KG1 (cell line): ENCODE data around the gene ATP6V1C2.
A peak's percentile ranks its signal among the peaks of the same experiment; 100 is the strongest.
"Not testable (repeated sequence)": the region's sequence is repeated elsewhere in the genome, so short reads cannot be mapped to it uniquely, and the experiment has no call there.

Source experiments
- DNase-seq: peaks from one replicate; lab custom pipeline; 2025; lab: John Stamatoyannopoulos, UW

ATP6V1C2 gene

DNA sequence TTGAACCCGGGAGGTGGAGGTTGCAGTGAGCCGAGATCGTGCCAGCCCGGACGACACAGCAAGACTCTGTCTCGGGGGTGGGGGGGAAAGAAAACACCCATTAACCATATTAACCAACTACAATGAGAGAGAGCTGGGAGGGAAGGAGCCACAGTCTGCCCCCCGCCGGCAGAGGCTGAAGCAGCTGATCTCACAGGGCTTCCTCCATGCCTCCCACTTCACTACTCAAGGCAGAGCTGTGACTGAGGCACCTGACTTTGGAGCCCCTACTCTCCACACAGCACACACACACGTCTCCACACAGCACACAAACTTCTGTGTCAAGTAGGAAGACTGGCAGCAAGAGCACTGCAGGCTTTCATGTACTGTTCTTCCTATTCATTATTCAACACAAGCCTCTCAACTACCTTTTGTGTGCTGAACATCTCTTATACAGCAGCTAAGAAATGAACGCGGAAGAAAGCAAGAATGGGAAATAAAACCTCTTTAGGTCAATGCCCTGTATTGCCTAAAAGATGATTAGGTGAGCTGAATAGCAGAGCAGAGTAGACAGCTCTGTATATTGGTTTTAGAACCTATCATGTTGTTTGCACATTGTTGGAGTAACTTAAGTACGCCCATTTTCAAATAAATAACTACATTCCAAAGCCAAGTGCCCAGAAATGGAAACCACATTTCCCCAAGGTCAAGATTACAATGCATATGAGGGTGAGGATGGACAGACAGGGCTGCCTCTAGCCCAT is 65.0 kb downstream of the ATP6V1C2 start:
- DNase-seq, result no peak

DNA sequence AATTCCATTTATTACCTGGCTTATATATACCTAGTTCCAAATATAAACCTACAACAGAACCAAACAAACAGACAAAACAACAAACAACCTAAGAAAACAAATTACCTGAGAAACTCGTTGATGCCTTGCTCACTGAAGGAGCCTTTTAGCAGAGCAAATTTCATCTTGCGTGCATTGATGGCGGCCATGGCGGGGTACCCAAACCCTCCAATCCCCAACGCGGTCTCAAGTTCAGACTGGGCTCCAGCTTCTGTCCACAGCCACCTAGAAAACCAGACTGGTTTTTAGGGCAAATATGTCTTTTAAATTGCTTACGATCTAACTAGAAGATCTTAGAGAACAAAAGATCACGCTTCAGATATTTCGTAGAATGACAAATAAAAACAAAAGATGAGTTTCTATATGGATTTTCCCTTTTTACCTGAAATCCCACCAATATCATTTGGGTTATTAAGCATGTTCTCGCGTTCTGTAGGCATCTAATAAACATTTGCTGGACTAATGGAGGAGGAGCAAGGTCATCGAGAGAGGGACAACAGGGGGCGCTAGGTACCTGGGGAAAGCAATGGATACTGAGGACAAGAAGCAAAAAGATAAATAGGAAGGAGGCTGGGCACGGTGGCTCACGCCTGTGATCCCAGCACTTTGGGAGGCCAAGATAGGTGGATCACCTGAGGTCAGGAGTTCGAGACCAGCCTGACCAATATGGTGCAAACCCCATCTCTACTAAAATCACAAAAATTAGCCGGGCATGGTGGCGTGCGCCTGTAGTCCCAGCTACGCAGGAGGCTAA is 65.9 kb downstream of the ATP6V1C2 start:
- DNase-seq, result no peak

DNA sequence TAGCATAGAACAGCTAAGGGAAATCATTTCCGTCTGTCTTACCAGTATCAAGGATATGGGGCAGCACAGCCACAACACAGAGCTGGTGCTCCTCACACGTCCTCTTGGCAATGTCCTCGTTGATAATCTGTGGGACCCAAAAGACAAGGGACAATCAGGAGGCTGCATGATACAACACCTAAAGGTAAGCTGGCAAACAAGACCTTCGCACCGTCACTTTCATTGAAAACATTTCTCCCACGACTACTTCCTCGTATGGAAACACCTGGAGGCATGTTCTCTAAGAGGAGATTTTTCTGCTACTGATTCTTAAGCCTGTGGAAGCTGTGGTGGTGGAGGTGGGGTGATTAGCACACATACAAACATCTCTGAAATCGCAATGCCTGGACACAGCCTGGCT is 67.4 kb downstream of the ATP6V1C2 start:
- no peak for DNase-seq

DNA sequence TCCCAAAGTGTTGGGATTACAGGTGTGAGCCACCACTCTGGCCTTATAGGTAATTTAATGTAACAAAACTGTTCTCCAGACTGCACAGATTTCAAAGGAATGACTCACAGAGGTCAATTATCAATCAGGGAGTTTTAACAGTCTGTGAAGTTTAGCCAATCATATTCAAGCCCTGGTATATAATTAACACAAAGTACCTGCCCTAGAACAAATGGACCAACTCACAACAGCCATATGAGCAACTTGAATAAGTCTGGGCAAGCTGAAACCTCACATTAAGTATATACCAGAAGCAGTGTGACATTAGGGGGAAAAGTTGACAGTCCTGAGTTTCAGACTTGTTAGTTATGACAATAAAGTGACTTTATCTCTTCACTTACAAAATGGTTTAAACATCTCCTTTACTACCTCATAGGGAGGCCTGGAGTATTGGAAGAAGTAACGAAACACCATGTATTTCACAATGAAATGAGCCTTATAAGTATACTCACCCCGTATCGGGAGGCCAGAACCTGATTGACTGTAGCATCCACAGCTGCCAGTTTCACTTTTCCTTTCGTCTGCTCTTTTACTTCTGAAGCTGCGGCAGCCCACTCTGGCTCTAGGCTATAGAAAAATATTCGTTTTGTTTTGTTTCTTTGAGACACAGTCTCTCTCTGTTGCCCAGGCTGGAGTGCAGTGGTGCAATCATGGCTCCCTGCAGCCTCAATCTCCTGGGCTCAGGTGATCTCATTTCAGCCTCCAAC is 69.0 kb downstream of the ATP6V1C2 start:
- DNase-seq, result no peak

DNA sequence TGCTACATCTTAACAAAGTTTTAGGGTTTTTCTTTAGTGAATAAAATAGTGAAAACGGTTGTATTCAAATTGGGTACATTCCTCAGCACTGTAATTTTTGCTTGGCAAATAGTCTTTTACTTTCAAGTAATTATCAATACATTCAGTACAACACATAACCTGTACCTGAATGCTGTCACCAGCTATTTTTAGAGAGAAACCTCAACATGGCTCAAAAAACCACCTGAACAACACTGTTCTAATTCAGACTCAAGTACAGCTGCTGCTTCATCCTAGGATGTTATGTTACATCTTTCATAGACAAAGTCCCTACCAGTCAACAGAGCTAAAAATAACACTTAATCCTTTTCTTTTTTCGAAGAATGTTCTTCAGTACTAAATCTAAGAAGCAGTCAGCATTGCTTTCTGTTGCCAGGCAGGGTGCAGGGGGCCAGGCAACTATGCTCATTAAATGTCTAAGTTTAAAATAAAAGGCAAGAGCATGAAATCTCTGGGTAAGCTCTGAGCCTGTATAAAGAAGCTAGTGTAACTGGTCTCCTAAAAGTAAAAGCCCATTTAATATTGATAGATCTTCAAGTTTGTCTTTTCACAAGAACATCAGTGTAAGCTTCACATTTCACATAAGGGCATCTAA is 70.7 kb downstream of the ATP6V1C2 start:
- DNase-seq, result no peak

DNA sequence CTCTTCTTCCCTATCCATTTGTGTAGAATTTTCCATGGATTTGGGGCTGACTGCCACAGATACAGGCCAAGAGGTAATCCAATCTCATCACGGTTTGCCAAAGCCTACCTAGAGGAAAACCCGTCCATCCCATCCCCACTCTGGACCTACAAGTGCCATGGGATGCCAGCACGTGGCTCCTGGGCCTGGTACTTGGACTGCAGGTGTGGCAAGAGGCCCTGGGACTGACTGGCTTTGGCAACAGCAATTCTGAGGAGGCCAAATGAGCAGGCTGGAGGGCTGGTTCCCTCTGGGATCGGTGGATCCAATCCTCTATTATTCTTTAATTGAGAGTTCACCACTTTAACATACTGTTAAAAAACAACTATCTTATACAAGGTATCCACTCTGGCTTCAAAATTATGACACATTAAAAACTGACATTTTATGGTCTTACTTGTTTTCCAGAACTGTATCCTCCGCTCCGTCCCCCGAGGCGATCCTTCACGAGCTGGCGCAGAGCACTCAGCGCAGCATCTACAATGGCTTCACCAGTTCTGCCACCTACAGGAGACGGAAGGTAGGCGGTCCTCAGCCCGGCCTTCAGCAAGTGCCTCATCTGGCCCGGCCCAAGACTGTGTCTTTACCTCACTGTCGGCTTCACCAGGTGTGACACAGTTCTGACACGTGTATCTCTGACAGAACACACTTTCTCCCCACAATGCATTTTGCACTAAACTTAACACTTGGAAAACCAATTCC is 71.4 kb downstream of the ATP6V1C2 start:
- no peak for DNase-seq

DNA sequence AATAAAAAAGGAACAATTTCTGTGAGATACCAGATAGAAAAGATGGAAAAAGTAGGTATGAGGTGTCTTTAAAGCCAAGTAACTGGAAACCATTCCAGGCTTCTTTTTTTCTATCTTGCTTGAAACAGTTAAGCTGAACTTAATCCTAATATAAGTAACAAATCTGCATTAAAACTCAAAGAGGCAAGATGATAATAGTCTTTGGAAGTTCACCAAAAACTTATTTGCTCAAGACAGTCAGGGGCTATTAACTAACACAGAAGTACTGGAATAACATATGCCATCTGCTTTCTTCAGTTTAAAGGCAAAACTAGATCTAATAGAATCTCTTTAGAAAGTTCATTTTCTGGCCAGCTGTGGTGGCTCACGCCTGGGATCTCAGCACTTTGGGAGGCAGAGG is 72.4 kb downstream of the ATP6V1C2 start:
- no peak for DNase-seq

DNA sequence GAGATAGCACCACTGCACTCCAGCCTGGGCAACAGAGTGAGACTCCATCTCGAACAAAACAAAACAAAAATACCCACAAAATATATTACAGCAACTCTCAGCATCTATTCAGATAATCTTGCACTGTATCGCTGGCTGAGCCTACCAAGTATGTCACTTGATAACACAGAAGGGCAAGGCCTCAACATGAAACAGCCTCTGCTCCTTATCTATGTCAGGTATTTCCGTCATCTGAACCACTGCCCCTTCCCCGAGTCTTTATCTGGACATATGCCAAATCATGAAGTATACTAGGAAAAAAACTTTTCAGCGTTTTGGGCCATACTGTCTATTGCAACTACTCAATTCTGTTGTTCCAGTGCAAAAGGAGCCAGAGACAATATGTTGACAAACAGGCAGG is 73.4 kb downstream of the ATP6V1C2 start:
- DNase-seq, result no peak

DNA sequence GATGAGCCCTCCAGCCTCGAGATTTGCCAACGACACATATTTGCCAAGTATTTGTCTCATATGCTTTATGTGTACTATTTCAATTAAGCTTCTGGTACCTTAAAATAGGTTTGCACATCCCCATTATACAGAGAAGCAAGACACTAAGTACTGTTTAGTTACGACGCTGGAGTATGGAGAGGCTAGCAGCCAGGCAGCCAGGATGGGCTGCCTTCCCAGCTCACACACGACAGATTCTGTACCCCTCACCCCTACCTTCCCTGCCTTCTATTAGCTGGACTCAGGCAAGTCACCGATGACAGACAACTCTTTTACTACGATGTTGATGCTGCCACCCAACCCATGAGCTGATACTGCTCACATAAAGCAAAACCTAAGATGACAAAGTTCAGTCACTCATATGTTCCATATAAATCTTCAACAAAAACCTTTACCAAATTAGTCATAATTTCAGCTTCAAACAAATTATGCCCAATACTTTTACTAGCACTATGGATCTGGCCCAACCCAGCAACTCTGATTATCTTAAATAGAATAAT is 74.1 kb downstream of the ATP6V1C2 start:
- no peak for DNase-seq

DNA sequence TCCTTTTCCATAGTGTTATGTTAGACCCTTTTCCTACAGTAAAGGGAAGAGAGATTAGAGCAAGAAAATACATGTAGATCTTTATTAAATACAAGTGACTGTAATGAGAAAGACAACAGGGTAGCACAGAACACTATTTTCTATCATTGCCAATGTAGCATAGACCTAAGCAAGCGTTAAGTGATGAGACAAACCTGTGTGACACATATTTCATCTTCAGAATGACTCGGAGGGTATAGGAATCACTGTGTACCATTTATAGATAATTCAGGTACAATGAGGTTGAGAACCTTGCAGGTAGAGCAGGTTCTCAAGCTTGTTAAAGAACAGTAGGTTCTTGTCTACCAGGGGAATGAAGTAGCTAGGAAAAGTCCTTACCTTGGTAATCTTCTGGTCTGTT is 75.3 kb downstream of the ATP6V1C2 start:
- no peak for DNase-seq

DNA sequence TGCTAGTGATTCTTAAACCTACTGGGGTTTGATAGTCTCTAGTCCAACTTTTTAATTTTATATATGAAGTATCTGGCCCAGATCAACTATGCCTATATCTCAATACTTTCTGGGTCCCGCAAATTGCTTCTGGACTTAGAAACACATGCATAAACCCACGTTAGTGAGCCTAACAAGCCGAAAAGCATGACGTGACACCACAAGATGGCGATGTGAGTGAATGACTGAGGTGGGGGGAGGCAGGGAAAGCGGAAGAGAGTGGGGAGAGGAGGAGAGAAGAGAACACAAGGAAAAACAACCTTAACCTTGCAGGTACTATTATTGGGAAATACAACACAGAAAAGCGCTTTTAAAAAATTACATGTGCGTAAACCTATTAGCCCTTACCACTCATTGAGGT is 77.4 kb downstream of the ATP6V1C2 start:
- DNase-seq, result no peak

DNA sequence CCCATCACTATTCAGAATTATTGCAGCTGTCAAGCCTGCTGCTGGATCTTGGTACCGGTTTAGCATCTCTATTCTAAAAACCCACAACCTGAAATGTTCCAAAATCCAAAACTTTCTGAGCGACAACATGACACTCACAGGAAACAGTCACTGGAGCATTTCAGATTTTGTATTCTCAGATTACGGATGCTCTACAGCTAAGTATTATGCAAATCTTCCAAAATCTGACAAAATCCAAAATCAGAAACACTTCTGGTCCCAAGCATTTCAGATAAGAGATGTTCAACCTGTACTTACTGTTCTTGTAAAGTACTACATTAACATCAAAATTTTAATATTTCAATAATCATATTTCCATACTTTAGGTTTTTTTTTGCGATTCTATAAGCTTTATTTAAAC is 78.7 kb downstream of the ATP6V1C2 start:
- DNase-seq, result no peak

DNA sequence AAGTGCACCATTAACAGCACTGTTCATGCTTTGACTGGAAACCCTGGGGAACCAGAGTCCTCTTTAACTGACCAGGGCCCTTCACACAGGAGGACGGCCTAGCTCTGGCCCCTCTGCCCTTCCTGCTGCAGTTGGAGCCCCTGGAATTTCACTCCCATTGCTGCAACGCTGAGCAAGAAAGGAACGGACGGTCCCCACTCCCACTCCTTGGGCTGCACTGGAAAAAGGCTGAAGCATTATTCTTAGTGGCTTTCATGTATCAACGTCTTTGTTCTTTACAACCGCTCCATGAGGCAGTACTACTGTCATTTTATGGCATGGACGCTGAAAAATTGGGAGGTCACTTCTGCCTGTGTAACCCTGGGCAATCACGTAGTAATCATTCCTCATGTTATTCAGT is 81.2 kb downstream of the ATP6V1C2 start:
- no peak for DNase-seq

DNA sequence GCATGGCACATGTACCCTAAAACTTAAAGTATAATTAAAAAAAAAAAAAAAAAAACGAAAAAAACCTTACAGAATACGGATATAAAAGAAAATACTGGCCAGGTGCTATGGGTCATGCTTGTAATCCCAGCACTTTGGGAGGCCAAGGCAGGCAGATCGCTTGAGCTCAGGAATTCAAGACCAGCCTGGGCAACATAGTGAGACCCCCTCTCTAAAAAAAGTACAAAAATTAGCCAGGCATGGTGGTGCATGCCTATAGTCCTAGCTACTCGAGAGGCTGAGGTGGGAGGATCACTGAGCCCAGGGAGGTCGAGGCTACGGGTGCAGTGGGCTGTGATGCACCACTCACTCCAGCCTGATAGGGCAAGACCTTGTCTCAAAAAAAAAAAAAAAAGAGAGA is 84.6 kb downstream of the ATP6V1C2 start:
- not testable (repeated sequence) for DNase-seq

DNA sequence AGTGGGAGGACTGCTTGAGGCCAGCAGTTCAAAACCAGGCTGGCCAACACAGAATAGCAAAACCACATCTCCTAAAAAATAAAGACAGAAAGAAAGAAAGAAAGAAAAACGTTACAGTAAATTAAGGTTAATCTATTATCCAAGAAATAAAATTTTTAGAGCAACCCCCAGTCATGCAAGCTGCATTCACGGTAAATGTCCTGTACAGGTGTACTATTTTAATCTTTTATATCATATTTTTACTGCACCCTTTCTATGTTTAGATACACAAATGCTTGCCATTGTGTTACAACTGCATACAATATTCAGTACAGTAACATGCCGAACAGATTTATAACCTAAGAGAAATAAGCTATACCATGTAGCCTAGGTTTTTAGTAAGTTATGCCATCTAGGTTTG is 85.1 kb downstream of the ATP6V1C2 start:
- DNase-seq, result no peak

DNA sequence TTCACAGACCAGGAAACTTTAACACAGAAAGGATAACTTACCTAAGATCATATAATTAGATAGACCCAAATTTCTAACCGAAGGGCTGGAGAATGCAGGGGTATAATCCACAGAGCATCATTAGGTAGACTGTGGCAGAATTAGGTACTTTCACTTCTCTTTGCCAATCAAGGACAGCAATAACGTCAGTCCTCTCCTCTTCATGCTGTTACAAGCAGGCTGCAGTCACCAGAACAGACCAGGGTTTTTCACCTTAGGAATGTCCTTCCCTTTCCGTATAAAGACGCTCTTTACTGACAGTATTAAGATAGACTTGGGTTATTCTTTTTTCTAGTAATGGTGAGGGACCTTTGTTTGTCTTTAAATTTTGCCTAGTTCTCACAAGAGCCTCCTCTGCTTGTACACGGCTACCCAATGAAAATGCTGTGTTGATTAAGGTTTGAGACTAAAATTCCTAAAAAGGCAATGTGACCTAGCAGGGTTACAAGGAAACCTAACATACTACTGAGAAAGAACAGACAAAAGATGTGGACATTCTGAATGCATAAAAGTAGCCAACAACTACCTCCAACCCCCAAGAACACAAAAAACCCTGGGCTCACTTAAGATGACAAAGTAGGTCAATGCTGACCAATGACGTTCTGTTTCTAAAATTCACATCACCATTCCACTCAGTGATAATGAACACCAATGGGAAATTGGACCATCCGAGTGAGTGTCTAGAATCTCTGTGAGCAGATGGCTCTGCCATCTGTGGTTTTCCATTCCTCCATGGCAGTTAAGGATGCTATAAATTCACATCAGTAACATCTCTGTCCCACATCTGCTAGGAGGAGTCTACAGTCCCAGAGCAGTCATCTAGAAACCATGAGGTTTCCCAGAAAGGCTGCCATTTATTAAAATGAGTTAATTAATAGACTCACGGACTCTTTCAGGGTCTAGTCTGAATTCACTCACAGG is 89.1 kb downstream of the ATP6V1C2 start:
- no peak for DNase-seq

DNA sequence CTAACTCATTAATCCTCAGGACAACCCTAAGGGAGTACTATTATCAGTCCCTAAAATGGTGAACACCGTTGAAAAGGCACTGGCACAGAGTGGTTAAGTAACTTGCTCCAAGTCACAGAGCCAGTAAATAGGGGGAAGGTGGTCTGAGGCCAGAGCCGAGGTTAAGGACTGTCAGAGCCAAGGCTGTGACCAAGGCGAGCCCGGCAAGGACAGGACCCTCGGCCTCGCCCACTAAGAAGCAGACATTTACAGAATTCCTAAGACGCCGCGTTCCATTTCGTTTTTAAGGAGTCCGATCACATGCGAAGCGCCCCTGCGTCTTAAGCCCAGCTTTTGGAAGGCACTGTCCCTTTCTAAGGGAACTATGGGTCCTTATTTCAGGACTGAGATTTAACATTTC is 90.1 kb downstream of the ATP6V1C2 start:
- DNase-seq, result no peak

DNA sequence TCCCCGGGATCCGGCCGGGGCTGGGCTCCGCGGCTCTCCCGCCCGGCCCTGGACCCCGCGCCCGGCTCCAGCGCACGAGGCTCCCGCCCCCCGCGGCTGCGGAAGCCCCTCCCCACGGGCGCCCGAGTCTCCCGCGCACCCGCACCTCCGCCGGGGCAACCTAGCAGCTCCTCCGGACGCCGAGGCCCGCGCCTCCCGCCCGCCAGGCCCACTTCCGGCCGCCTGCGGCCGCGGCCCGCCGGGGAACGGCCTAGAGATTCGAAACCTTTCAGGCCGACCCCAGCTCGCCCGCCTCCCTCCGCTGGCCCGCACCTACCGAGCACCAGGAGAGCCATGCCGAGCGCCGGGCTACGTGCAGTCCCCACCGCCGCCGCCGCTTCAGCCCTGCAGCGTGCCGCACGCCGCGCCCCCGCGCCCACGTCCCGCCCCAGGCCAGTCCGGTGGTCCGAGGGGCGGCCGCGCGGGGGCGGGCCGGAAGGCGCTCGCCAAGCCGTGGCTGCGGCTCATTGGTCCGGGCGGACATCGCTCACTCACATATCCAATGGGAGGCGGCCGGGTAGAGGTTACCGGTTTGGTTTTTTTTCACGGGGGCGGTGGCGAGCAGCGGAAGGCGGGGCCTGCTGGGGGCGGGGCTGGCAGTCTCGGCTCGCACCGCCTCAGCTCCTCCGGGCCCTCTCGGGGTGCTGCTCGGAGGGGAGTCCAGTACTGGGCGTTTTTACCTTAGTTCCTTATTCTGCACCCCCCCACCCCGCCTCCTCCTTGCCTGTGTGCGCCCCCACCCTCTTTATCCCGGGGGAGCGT is 91.1 kb downstream of the ATP6V1C2 start, which contains the start of gene PDIA6:
Gene PDIA6, minus strand, starts transcription at position 424 of the 801 bp plus-strand sequence. Its CDS starts 89 bp downstream, at position 335.
- peak; percentile 95 for DNase-seq
